Neural cell (in vitro differentiated cells): Measurements from ENCODE around the gene SLIT3. TPM values are rescaled to one million over a fixed set of nuclear protein-coding genes. Genes with fewer than 3 reads are reported as not detected.

Experiments
- H2AFZ ChIP-seq: fragments of 200-600, 300-800 bp; sonication (generic), shearing (Covaris generic); 2 replicates; pipeline ENCODE4 v1.6.0; 2014; ENCODE audit warnings: low read depth, mild to moderate bottlenecking, antibody characterized with exemption, low read length, moderate library complexity
- H3F3A ChIP-seq: fragments of 200-600 bp; shearing (Covaris generic); 2 replicates; pipeline ENCODE4 v1.6.1; 2016; ENCODE audit warnings: mild to moderate bottlenecking, moderate library complexity, mixed read lengths, antibody characterized with exemption, low read length; ENCODE audit not compliant: insufficient read depth, poor library complexity, severe bottlenecking
- H3K27ac ChIP-seq: fragments of 200-600, 300-800 bp; sonication (generic), shearing (Covaris generic); 2 replicates; pipeline ENCODE4 v1.5.1; 2014; ENCODE audit warnings: mild to moderate bottlenecking, low read length, moderate library complexity
- H3K27me3 ChIP-seq: fragments of 300-800, 200-600 bp; sonication (generic), shearing (Covaris generic); 2 replicates; pipeline ENCODE4 v1.6.0; 2014; ENCODE audit warnings: mild to moderate bottlenecking, low read depth, low read length, moderate library complexity; ENCODE audit not compliant: insufficient read depth
- H3K36me3 ChIP-seq: fragments of 300-800, 200-600 bp; sonication (generic), shearing (Covaris generic); 2 replicates; pipeline ENCODE4 v1.5.1; 2014; ENCODE audit warnings: mild to moderate bottlenecking, antibody characterized with exemption, low read length, moderate library complexity; ENCODE audit not compliant: insufficient read depth
- H3K4me2 ChIP-seq: fragments of 300-800, 200-600 bp; sonication (generic), shearing (Covaris generic); 2 replicates; pipeline ENCODE4 v1.6.0; 2014; ENCODE audit warnings: mild to moderate bottlenecking, low read length
- H3K4me3 ChIP-seq: fragments of 300-800, 200-600 bp; sonication (generic), shearing (Covaris generic); 2 replicates; pipeline ENCODE4 v1.5.1; 2014; ENCODE audit warnings: mild to moderate bottlenecking, low read length, moderate library complexity
- H3K79me2 ChIP-seq: fragments of 200-600 bp; shearing (Covaris generic); replicated peaks from 2 replicates; pipeline ENCODE4 v1.6.0; 2014; ENCODE audit warnings: mild to moderate bottlenecking, low read length, moderate library complexity; ENCODE audit not compliant: insufficient read depth
- H3K9ac ChIP-seq: fragments of 300-800, 200-600 bp; sonication (generic), shearing (Covaris generic); 2 replicates; pipeline ENCODE4 v1.6.1; 2016; ENCODE audit warnings: mild to moderate bottlenecking, low read length, mixed read lengths
- H3K9me2 ChIP-seq: fragments of 200-600 bp; shearing (Covaris generic); 2 replicates; pipeline ENCODE4 v1.6.1; 2016; ENCODE audit warnings: mild to moderate bottlenecking, low read length, mixed read lengths; ENCODE audit not compliant: insufficient read depth
- H3K9me3 ChIP-seq: fragments of 200-600, 300-800 bp; sonication (generic), shearing (Covaris generic); 2 replicates; pipeline ENCODE4 v1.6.1; 2016; ENCODE audit warnings: mild to moderate bottlenecking, mixed run types, low read length, moderate library complexity, mixed read lengths
- H4K20me1 ChIP-seq: fragments of 200-600 bp; shearing (Covaris generic); 2 replicates; pipeline ENCODE4 v1.6.1; 2016; ENCODE audit warnings: mild to moderate bottlenecking, mixed run types; ENCODE audit not compliant: insufficient read depth
- EP300 ChIP-seq: fragments of 450-650 bp; conservative IDR thresholded peaks from 2 replicates; pipeline ENCODE4 v1.6.1; 2014; ENCODE audit warnings: antibody characterized with exemption, mild to moderate bottlenecking, moderate library complexity; ENCODE audit not compliant: poor library complexity, severe bottlenecking
- EZH2 ChIP-seq: fragments of 200-600, 300-800 bp; shearing (Covaris generic), sonication (generic); IDR thresholded peaks from 2 replicates; pipeline ENCODE4 v1.6.1; 2014; ENCODE audit warnings: antibody characterized with exemption, low read length, borderline replicate concordance, mild to moderate bottlenecking; ENCODE audit not compliant: insufficient read depth, poor library complexity, severe bottlenecking
- MXI1 ChIP-seq: fragments of 450-650 bp; conservative IDR thresholded peaks from 2 replicates; pipeline ENCODE4 v1.6.1; 2014; ENCODE audit warnings: antibody characterized with exemption, mild to moderate bottlenecking; ENCODE audit not compliant: poor library complexity, severe bottlenecking
- POLR2AphosphoS5 ChIP-seq: IDR thresholded peaks from 2 replicates; pipeline ENCODE4 v1.6.1; 2012
- RAD21 ChIP-seq: fragments of 450-650 bp; conservative IDR thresholded peaks from 2 replicates; pipeline ENCODE4 v1.6.1; 2014; ENCODE audit warnings: antibody characterized with exemption, mild to moderate bottlenecking, moderate library complexity
- SMC3 ChIP-seq: fragments of 450-650 bp; conservative IDR thresholded peaks from 2 replicates; pipeline ENCODE4 v1.6.1; 2014; ENCODE audit warnings: antibody characterized with exemption, mild to moderate bottlenecking, moderate library complexity; ENCODE audit not compliant: poor library complexity
- TAF1 ChIP-seq: IDR thresholded peaks from 2 replicates; pipeline ENCODE4 v1.6.1; 2012; ENCODE audit warnings: low read depth
- polyA plus RNA-seq: library from polyadenylated mRNA; depleted of rRNA; stranded (reverse); fragments of >200 nt; gene quantifications from 2 replicates; pipeline ENCODE4 v1.2.3, GENCODE V29; 2014
- TF ChIP-seq, protein P1 (sequence below): IDR thresholded peaks from 2 replicates; pipeline ENCODE4 v1.6.1; 2012; ENCODE audit warnings: borderline replicate concordance
- TF ChIP-seq, protein P2 (sequence below): fragments of 450-650 bp; IDR thresholded peaks from 2 replicates; pipeline ENCODE4 v1.5.1; 2014; ENCODE audit warnings: antibody characterized with exemption, mild to moderate bottlenecking, moderate library complexity; ENCODE audit not compliant: poor library complexity, severe bottlenecking

Gene SLIT3
- polyA plus RNA-seq, 1 donor from 2014 or later, result 1.2 TPM

DNA sequence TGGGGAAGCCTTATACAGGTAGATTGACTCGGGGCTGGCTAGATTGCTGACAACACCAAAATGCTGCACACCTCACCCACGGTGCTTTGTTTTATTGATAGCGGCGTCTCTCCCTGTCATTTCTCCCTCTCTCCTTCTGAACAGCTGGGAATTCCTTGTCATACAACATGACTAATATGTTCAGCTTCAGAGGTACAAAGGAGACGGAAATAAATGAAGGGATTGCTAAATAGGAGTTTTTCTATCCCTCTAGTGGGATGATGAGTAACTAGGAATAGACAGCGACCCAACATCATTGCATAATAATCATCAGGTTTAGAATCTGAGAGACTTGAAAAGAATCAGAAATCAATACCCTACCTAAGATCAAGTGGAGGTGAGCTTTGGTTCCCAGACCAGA is 384.1 kb downstream of the SLIT3 start:
- Histone ChIP-seq H3K4me2 (peak overlapping the region; percentile 52), H3F3A (no peaks in the 10 kb centered on the region), H3K9me2 (no peaks in the 10 kb centered on the region), H3K27me3 (peaks cover 15% of the 10 kb centered on the region), H3K27ac (no peak overlapping the region), H3K36me3 (no peaks in the 10 kb centered on the region), H2AFZ (no peak overlapping the region), H3K79me2 (no peaks in the 10 kb centered on the region), H4K20me1 (no peaks in the 10 kb centered on the region), H3K9me3 (no peaks in the 10 kb centered on the region), H3K9ac (no peak overlapping the region), H3K4me3 (no peak overlapping the region)
- TF ChIP-seq POLR2AphosphoS5 (peak; percentile 67), EP300 (no peak)

DNA sequence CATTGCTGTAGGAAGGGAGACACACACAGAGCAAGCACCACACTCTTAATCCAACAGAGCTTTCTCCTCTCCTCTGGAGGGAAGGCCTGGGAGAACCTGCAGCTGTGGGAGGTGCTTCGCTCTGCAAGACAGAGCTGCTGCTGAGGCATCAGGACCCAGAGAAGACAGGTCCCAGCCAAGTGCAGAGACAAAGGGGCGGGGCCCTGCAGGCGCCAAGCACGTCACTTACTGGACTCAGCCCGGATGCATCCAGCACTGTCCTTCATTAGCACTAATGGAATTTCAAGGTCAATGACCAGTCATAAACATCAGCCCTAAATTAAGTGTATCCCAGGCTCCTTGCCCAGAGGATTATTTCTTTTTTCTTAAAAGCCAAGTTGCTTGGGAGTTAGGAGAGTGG is 384.7 kb downstream of the SLIT3 start:
- Histone ChIP-seq H3K4me2 (peak overlapping the region; percentile 52), H3K4me3 (no peak overlapping the region), H3K27ac (no peak overlapping the region), H2AFZ (no peak overlapping the region), H3K9me2 (no peaks in the 10 kb centered on the region), H3K79me2 (no peaks in the 10 kb centered on the region), H3K9ac (no peak overlapping the region), H4K20me1 (no peaks in the 10 kb centered on the region), H3K9me3 (no peaks in the 10 kb centered on the region), H3F3A (no peaks in the 10 kb centered on the region), H3K27me3 (peaks cover 15% of the 10 kb centered on the region), H3K36me3 (no peaks in the 10 kb centered on the region)
- TF ChIP-seq POLR2AphosphoS5 (no peak), MXI1 (no peak), EP300 (no peak), TAF1 (no peak), SMC3 (no peak), EZH2 (no peak), RAD21 (no peak)
- TF ChIP-seq, protein P1, sequence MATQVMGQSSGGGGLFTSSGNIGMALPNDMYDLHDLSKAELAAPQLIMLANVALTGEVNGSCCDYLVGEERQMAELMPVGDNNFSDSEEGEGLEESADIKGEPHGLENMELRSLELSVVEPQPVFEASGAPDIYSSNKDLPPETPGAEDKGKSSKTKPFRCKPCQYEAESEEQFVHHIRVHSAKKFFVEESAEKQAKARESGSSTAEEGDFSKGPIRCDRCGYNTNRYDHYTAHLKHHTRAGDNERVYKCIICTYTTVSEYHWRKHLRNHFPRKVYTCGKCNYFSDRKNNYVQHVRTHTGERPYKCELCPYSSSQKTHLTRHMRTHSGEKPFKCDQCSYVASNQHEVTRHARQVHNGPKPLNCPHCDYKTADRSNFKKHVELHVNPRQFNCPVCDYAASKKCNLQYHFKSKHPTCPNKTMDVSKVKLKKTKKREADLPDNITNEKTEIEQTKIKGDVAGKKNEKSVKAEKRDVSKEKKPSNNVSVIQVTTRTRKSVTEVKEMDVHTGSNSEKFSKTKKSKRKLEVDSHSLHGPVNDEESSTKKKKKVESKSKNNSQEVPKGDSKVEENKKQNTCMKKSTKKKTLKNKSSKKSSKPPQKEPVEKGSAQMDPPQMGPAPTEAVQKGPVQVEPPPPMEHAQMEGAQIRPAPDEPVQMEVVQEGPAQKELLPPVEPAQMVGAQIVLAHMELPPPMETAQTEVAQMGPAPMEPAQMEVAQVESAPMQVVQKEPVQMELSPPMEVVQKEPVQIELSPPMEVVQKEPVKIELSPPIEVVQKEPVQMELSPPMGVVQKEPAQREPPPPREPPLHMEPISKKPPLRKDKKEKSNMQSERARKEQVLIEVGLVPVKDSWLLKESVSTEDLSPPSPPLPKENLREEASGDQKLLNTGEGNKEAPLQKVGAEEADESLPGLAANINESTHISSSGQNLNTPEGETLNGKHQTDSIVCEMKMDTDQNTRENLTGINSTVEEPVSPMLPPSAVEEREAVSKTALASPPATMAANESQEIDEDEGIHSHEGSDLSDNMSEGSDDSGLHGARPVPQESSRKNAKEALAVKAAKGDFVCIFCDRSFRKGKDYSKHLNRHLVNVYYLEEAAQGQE, result no peak
- TF ChIP-seq, protein P2, sequence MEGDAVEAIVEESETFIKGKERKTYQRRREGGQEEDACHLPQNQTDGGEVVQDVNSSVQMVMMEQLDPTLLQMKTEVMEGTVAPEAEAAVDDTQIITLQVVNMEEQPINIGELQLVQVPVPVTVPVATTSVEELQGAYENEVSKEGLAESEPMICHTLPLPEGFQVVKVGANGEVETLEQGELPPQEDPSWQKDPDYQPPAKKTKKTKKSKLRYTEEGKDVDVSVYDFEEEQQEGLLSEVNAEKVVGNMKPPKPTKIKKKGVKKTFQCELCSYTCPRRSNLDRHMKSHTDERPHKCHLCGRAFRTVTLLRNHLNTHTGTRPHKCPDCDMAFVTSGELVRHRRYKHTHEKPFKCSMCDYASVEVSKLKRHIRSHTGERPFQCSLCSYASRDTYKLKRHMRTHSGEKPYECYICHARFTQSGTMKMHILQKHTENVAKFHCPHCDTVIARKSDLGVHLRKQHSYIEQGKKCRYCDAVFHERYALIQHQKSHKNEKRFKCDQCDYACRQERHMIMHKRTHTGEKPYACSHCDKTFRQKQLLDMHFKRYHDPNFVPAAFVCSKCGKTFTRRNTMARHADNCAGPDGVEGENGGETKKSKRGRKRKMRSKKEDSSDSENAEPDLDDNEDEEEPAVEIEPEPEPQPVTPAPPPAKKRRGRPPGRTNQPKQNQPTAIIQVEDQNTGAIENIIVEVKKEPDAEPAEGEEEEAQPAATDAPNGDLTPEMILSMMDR, result no peak

DNA sequence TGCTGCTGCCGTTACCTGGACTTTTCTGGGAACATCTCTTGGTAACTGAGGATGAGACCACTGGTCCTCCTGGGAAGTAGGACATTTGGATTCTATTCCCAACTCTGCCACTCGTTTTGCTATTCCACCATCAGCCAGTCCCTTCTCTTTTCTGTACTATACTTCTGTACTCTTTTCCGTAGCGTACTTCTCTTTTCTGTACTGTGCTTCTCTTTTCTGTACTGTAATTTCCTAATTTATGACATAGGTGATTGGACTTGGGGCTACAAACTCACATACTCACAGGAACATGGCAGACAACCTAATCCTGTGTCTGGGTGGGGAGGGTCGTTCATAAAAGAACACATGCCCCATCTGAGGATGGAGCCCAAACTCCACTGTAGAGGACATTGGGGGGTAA is 386.4 kb downstream of the SLIT3 start:
- Histone ChIP-seq H2AFZ (no peak overlapping the region), H4K20me1 (no peaks in the 10 kb centered on the region), H3F3A (no peaks in the 10 kb centered on the region), H3K27ac (no peak overlapping the region), H3K9me2 (no peaks in the 10 kb centered on the region), H3K36me3 (no peaks in the 10 kb centered on the region), H3K4me3 (no peak overlapping the region), H3K4me2 (no peak overlapping the region), H3K79me2 (no peaks in the 10 kb centered on the region), H3K27me3 (no peaks in the 10 kb centered on the region), H3K9ac (no peak overlapping the region), H3K9me3 (no peaks in the 10 kb centered on the region)
- TF ChIP-seq RAD21, result no peak
- TF ChIP-seq, protein P1, result no peak
- TF ChIP-seq, protein P2, result no peak
- TF ChIP-seq TAF1, result no peak
- TF ChIP-seq SMC3, result no peak
- TF ChIP-seq MXI1, result no peak
- no peak for TF ChIP-seq EZH2
